Spinal cord (tissue), 10 donors: ENCODE data around the gene NDUFA8. TPM values are rescaled to one million over a fixed set of nuclear protein-coding genes. Genes with fewer than 3 reads are reported as not detected.

Experiments used
- DNase-seq, 6 donors: peaks; one replicate each; pipeline versions ENCODE4 v3.0.0 to v3.0.0-alpha.2; 2013 to 2015; ENCODE audit warnings: low spot score in 6 of 6, low read depth in 4 of 6
- H3K27ac ChIP-seq: one replicate; pipeline ENCODE4 v1.5.1; 2013; ENCODE audit warnings: low read depth, low read length, control low read depth
- H3K27me3 ChIP-seq: one replicate; pipeline ENCODE4 v1.6.1; 2013; ENCODE audit warnings: low read length; ENCODE audit not compliant: control insufficient read depth, insufficient read depth
- H3K36me3 ChIP-seq: one replicate; pipeline ENCODE4 v1.6.1; 2013; ENCODE audit warnings: low read length; ENCODE audit not compliant: control insufficient read depth, insufficient read depth
- H3K4me1 ChIP-seq: one replicate; pipeline ENCODE4 v1.6.1; 2013; ENCODE audit warnings: low read length; ENCODE audit not compliant: control insufficient read depth, insufficient read depth
- H3K4me3 ChIP-seq: one replicate; pipeline ENCODE4 v1.5.1; 2013; ENCODE audit warnings: low read depth, low read length, control low read depth
- H3K9me3 ChIP-seq: one replicate; pipeline ENCODE4 v1.6.1; 2013; ENCODE audit warnings: low read length; ENCODE audit not compliant: control insufficient read depth, insufficient read depth
- WGBS: methylation state at CpG from one replicate; pipeline ENCODE4 v1.1.5; 2013; ENCODE audit warnings: missing lambda C conversion rate; ENCODE audit not compliant: insufficient coverage; 5-methylcytosine and 5-hydroxymethylcytosine counted together
- polyA plus RNA-seq, 2 donors: library from polyadenylated mRNA; unstranded; fragments of 120-200 nt; gene quantifications; one replicate each; pipeline ENCODE4 v1.2.1, GENCODE V29; 2013; ENCODE audit not compliant: insufficient read length in 2 of 2
- total RNA-seq, 2 donors: library from RNA; depleted of rRNA in 1 of 2; stranded (reverse); fragments of 120-200 nt in 1 of 2; fragments of >200 nt in 1 of 2; gene quantifications; one replicate each; pipeline versions ENCODE4 v1.2.3 to v1.2.4, GENCODE V29; 2013 to 2014
- donor health status: healthy.

Gene NDUFA8
- total and polyA plus RNA-seq, 4 donors: 46.0 to 114 (median 84.2) TPM

- H3K4me3 ChIP-seq: no peak overlapping the region
- H3K4me1 ChIP-seq: no peaks in the 10 kb centered on the region
- 94% methylated on average over 12 of the region's 14 CpGs for WGBS
- no peaks in the 10 kb centered on the region for H3K9me3 ChIP-seq
- no peaks in the 10 kb centered on the region for H3K27me3 ChIP-seq
- no peak overlapping the region for H3K27ac ChIP-seq
- no peak for DNase-seq
- peaks cover 25% of the 10 kb centered on the region for H3K36me3 ChIP-seq
Observed at GRCh38 chr9:122143876-122144405, 15.6 kb downstream of the NDUFA8 start.

- no peaks in the 10 kb centered on the region for H3K9me3 ChIP-seq
- DNase-seq: no peak
- H3K27ac ChIP-seq: no peak overlapping the region
- H3K36me3 ChIP-seq: peaks cover 25% of the 10 kb centered on the region
- H3K4me1 ChIP-seq: no peaks in the 10 kb centered on the region
- no peak overlapping the region for H3K4me3 ChIP-seq
- no peaks in the 10 kb centered on the region for H3K27me3 ChIP-seq
- 100% methylated on average over 1 of the region's 1 CpG for WGBS
Observed at GRCh38 chr9:122143296-122143695, 16.3 kb downstream of the NDUFA8 start.

- Histone ChIP-seq H3K36me3 (peaks cover 20% of the 10 kb centered on the region), H3K27me3 (no peaks in the 10 kb centered on the region), H3K4me3 (no peak overlapping the region), H3K4me1 (no peaks in the 10 kb centered on the region), H3K9me3 (no peaks in the 10 kb centered on the region), H3K27ac (no peak overlapping the region)
- no CpG with 5 or more reads among the region's 5 CpGs for WGBS
- no peak for DNase-seq
Observed at GRCh38 chr9:122141671-122142070, 17.9 kb downstream of the NDUFA8 start.

GRCh38 chr9:122140368-122141193 lies 19.0 kb downstream of the NDUFA8 start:
- H3K9me3 ChIP-seq: no peaks in the 10 kb centered on the region
- no peak overlapping the region for H3K27ac ChIP-seq
- peaks cover 15% of the 10 kb centered on the region for H3K36me3 ChIP-seq
- 92% methylated on average over 3 of the region's 8 CpGs for WGBS
- no peaks in the 10 kb centered on the region for H3K4me1 ChIP-seq
- H3K4me3 ChIP-seq: no peak overlapping the region
- DNase-seq: no peak
- no peaks in the 10 kb centered on the region for H3K27me3 ChIP-seq

GRCh38 chr9:122138560-122139268 lies 20.9 kb downstream of the NDUFA8 start:
- H3K4me3 ChIP-seq: no peak overlapping the region
- no peaks in the 10 kb centered on the region for H3K9me3 ChIP-seq
- no peak overlapping the region for H3K27ac ChIP-seq
- 77% methylated on average over 7 of the region's 10 CpGs for WGBS
- no peaks in the 10 kb centered on the region for H3K27me3 ChIP-seq
- peaks cover 10% of the 10 kb centered on the region for H3K36me3 ChIP-seq
- H3K4me1 ChIP-seq: peaks cover 6% of the 10 kb centered on the region
- DNase-seq: no peak

- Histone ChIP-seq H3K9me3 (no peaks in the 10 kb centered on the region), H3K4me3 (no peak overlapping the region), H3K36me3 (no peaks in the 10 kb centered on the region), H3K27ac (no peak overlapping the region), H3K27me3 (peaks cover 4% of the 10 kb centered on the region), H3K4me1 (peaks cover 24% of the 10 kb centered on the region)
- 100% methylated on average over 1 of the region's 7 CpGs for WGBS
- DNase-seq: no peak
Observed at GRCh38 chr9:122135529-122135859, 24.1 kb downstream of the NDUFA8 start.

GRCh38 chr9:122134822-122135528 lies 24.6 kb downstream of the NDUFA8 start:
- H3K4me1 ChIP-seq: peaks cover 24% of the 10 kb centered on the region
- H3K27ac ChIP-seq: no peak overlapping the region
- peaks cover 4% of the 10 kb centered on the region for H3K27me3 ChIP-seq
- no peaks in the 10 kb centered on the region for H3K9me3 ChIP-seq
- WGBS: 6% methylated on average over 9 of the region's 12 CpGs
- DNase-seq: no peak
- H3K36me3 ChIP-seq: no peaks in the 10 kb centered on the region
- H3K4me3 ChIP-seq: no peak overlapping the region

- Histone ChIP-seq H3K27ac (no peak overlapping the region), H3K9me3 (no peaks in the 10 kb centered on the region), H3K4me3 (no peak overlapping the region), H3K4me1 (peaks cover 24% of the 10 kb centered on the region), H3K36me3 (no peaks in the 10 kb centered on the region), H3K27me3 (peaks cover 4% of the 10 kb centered on the region)
- no peak for DNase-seq
- WGBS: 83% methylated on average over 6 of the region's 17 CpGs
Observed at GRCh38 chr9:122133984-122134535, 25.5 kb downstream of the NDUFA8 start.

- 78% methylated on average over 7 of the region's 12 CpGs for WGBS
- H3K4me1 ChIP-seq: peaks cover 24% of the 10 kb centered on the region
- no peak overlapping the region for H3K4me3 ChIP-seq
- H3K36me3 ChIP-seq: no peaks in the 10 kb centered on the region
- no peaks in the 10 kb centered on the region for H3K9me3 ChIP-seq
- peaks cover 4% of the 10 kb centered on the region for H3K27me3 ChIP-seq
- no peak overlapping the region for H3K27ac ChIP-seq
- DNase-seq: no peak
Observed at GRCh38 chr9:122133263-122133983, 26.2 kb downstream of the NDUFA8 start.
